HEK293 (cell line): ENCODE data around the gene ZKSCAN4.

Source experiments
- CTCF ChIA-PET: fragments of 350-600 bp; formaldehyde crosslinking; extraction: SDS; loops from one replicate; lab custom pipeline; 2021; ENCODE audit warnings: antibody characterized with exemption; lab: Yijun Ruan, JAX
- POLR2A ChIA-PET: fragments of 300-600 bp; formaldehyde crosslinking; extraction: SDS; loops from one replicate; lab custom pipeline; 2020; ENCODE audit warnings: antibody characterized with exemption, inconsistent platforms; lab: Yijun Ruan, JAX
- H3K27ac ChIP-seq: fragments of 200-500 bp; sonication (Bioruptor generic); 2 replicates; pipeline ENCODE4 v1.5.1; 2014; ENCODE audit warnings: low read depth, low read length, control low read depth, inconsistent platforms; ENCODE audit errors: extremely low read depth
- H3K36me3 ChIP-seq, 2 experiments: fragments of 200-500 bp in 1 of 2; sonication (Bioruptor generic) in 1 of 2; 1 replicate in 1 of 2; 2 replicates in 1 of 2; pipeline ENCODE4 v1.5.1; 2014 to 2017; ENCODE audit warnings: inconsistent platforms in 2 of 2, low read length in 2 of 2; ENCODE audit not compliant: control insufficient read depth in 2 of 2, insufficient read depth in 1 of 2
- H3K4me1 ChIP-seq: fragments of 200-500 bp; sonication (Bioruptor generic); 2 replicates; pipeline ENCODE4 v1.5.1; 2014; ENCODE audit warnings: mild to moderate bottlenecking, low read length, inconsistent platforms; ENCODE audit not compliant: control insufficient read depth, insufficient read depth
- H3K4me3 ChIP-seq: 2 replicates; pipeline ENCODE4 v1.5.1; 2011; ENCODE audit warnings: low read depth, mild to moderate bottlenecking, control low read depth, low read length, moderate library complexity
- H3K9me3 ChIP-seq: fragments of 200-500 bp; sonication (Bioruptor generic); 2 replicates; pipeline ENCODE4 v1.5.1; 2014; ENCODE audit warnings: low read depth, low read length, inconsistent platforms; ENCODE audit not compliant: control insufficient read depth, insufficient read depth
- CTCF ChIP-seq: fragments of 450-650 bp; formaldehyde crosslinking; IDR thresholded peaks from 2 replicates; pipeline ENCODE4 v1.5.1; 2016; ENCODE audit warnings: missing biosample characterization, missing genetic modification characterization
- HIC1 ChIP-seq: fragments of 450-650 bp; formaldehyde crosslinking; IDR thresholded peaks from 2 replicates; pipeline ENCODE4 v1.5.1; 2016; ENCODE audit warnings: missing biosample characterization, missing genetic modification characterization
- IKZF3 ChIP-seq: fragments of 450-650 bp; IDR thresholded peaks from 2 replicates; pipeline ENCODE4 v1.5.0; 2018; ENCODE audit warnings: missing biosample characterization, mild to moderate bottlenecking, missing genetic modification characterization, moderate library complexity
- KLF1 ChIP-seq: fragments of 450-650 bp; formaldehyde crosslinking; IDR thresholded peaks from 2 replicates; pipeline ENCODE4 v1.5.1; 2016; ENCODE audit warnings: missing biosample characterization, missing genetic modification characterization
- KLF10 ChIP-seq: fragments of 450-650 bp; IDR thresholded peaks from 2 replicates; pipeline ENCODE4 v1.5.1; 2018; ENCODE audit warnings: missing biosample characterization, mild to moderate bottlenecking, missing genetic modification characterization
- MYNN ChIP-seq: fragments of 450-650 bp; formaldehyde crosslinking; IDR thresholded peaks from 2 replicates; pipeline ENCODE4 v1.5.1; 2016; ENCODE audit warnings: missing biosample characterization, missing genetic modification characterization, borderline replicate concordance
- PRDM2 ChIP-seq: fragments of 450-650 bp; formaldehyde crosslinking; IDR thresholded peaks from 2 replicates; pipeline ENCODE4 v1.5.1; 2016; ENCODE audit warnings: missing biosample characterization, missing genetic modification characterization, borderline replicate concordance
- SETDB1 ChIP-seq: IDR thresholded peaks from one replicate; pipeline ENCODE4 v1.6.1; 2017; ENCODE audit warnings: mild to moderate bottlenecking, low read length, moderate library complexity, mixed read lengths; ENCODE audit not compliant: insufficient read length
- SP7 ChIP-seq: fragments of 450-650 bp; formaldehyde crosslinking; IDR thresholded peaks from 2 replicates; pipeline ENCODE4 v1.5.1; 2016; ENCODE audit warnings: missing biosample characterization, missing genetic modification characterization
- YY1 ChIP-seq: fragments of 450-650 bp; formaldehyde crosslinking; IDR thresholded peaks from 2 replicates; pipeline ENCODE4 v1.5.1; 2018; ENCODE audit warnings: missing biosample characterization, missing genetic modification characterization
- ZNF174 ChIP-seq: fragments of 450-650 bp; formaldehyde crosslinking; IDR thresholded peaks from 2 replicates; pipeline ENCODE4 v1.5.0; 2017; ENCODE audit warnings: missing biosample characterization, mild to moderate bottlenecking, missing genetic modification characterization
- ZNF211 ChIP-seq: fragments of 450-650 bp; formaldehyde crosslinking; IDR thresholded peaks from 2 replicates; pipeline ENCODE4 v1.5.1; 2016; ENCODE audit warnings: low read depth, missing biosample characterization, missing genetic modification characterization
- ZNF24 ChIP-seq: fragments of 450-650 bp; formaldehyde crosslinking; IDR thresholded peaks from 2 replicates; pipeline ENCODE4 v1.5.1; 2016; ENCODE audit warnings: missing biosample characterization, missing genetic modification characterization
- ZNF292 ChIP-seq: fragments of 450-650 bp; formaldehyde crosslinking; IDR thresholded peaks from 2 replicates; pipeline ENCODE4 v1.5.1; 2016; ENCODE audit warnings: low read depth, missing biosample characterization, missing genetic modification characterization, borderline replicate concordance
- ZNF341 ChIP-seq: fragments of 450-650 bp; formaldehyde crosslinking; IDR thresholded peaks from 2 replicates; pipeline ENCODE4; 2016; ENCODE audit warnings: low read depth, missing biosample characterization, missing genetic modification characterization
- ZNF350 ChIP-seq: fragments of 450-650 bp; formaldehyde crosslinking; IDR thresholded peaks from 2 replicates; pipeline ENCODE4 v1.5.0; 2017; ENCODE audit warnings: missing biosample characterization, mild to moderate bottlenecking, missing genetic modification characterization
- ZNF354C ChIP-seq: fragments of 450-650 bp; formaldehyde crosslinking; IDR thresholded peaks from 2 replicates; pipeline ENCODE4 v1.5.1; 2016; ENCODE audit warnings: missing biosample characterization, missing genetic modification characterization, low read depth, borderline replicate concordance
- ZNF391 ChIP-seq: fragments of 450-650 bp; formaldehyde crosslinking; IDR thresholded peaks from 2 replicates; pipeline ENCODE4 v1.5.1; 2016; ENCODE audit warnings: low read depth, missing biosample characterization, missing genetic modification characterization, borderline replicate concordance
- ZNF501 ChIP-seq: fragments of 450-650 bp; formaldehyde crosslinking; IDR thresholded peaks from 2 replicates; pipeline ENCODE4 v1.5.1; 2016; ENCODE audit warnings: missing biosample characterization, missing genetic modification characterization
- ZNF521 ChIP-seq: fragments of 450-650 bp; formaldehyde crosslinking; IDR thresholded peaks from 2 replicates; pipeline ENCODE4 v1.5.1; 2017; ENCODE audit warnings: missing biosample characterization, mild to moderate bottlenecking, missing genetic modification characterization
- ZNF558 ChIP-seq: fragments of 450-650 bp; formaldehyde crosslinking; IDR thresholded peaks from 2 replicates; pipeline ENCODE4 v1.5.1; 2016; ENCODE audit warnings: missing biosample characterization, missing genetic modification characterization
- ZNF660 ChIP-seq: fragments of 450-650 bp; IDR thresholded peaks from 2 replicates; pipeline ENCODE4 v1.5.1; 2018; ENCODE audit warnings: missing biosample characterization, mild to moderate bottlenecking, missing genetic modification characterization
- ZNF677 ChIP-seq: fragments of 450-650 bp; IDR thresholded peaks from 2 replicates; pipeline ENCODE4 v1.5.0; 2018; ENCODE audit warnings: missing biosample characterization, mild to moderate bottlenecking, missing genetic modification characterization, moderate library complexity
- ZNF692 ChIP-seq: fragments of 450-650 bp; formaldehyde crosslinking; IDR thresholded peaks from 2 replicates; pipeline ENCODE4 v1.5.1; 2016; ENCODE audit warnings: missing biosample characterization, missing genetic modification characterization
- ZNF792 ChIP-seq: fragments of 450-650 bp; formaldehyde crosslinking; IDR thresholded peaks from 2 replicates; pipeline ENCODE4 v1.5.1; 2016; ENCODE audit warnings: missing biosample characterization, missing genetic modification characterization

Gene ZKSCAN4

GRCh38 chr6:28239636-28240035 is 12.4 kb downstream of the ZKSCAN4 start:
- no peaks in the 10 kb centered on the region for H3K9me3 ChIP-seq
- peaks cover 9 to 15% of the 10 kb centered on the region in 2 experiments for H3K36me3 ChIP-seq
- CTCF ChIA-PET: interaction anchor here (0.7 kb wide), 1 partner anchor 608 kb away, joined by 3 read pairs; no protein-coding TSS in a partner anchor
- H3K4me3 ChIP-seq: no peak overlapping the region
- no peaks in the 10 kb centered on the region for H3K4me1 ChIP-seq
- TF ChIP-seq HIC1 (no peak), ZNF391 (no peak), ZNF350 (tag by site-specific recombination) (no peak), ZNF521 (no peak), ZNF341 (tag by site-specific recombination) (no peak), MYNN (no peak), IKZF3 (no peak), SETDB1 (no peak), ZNF292 (tag by site-specific recombination) (no peak), ZNF354C (no peak), KLF10 (tag by site-specific recombination) (no peak), SP7 (tag by site-specific recombination) (no peak), ZNF692 (tag by site-specific recombination) (no peak), KLF1 (tag by site-specific recombination) (no peak), ZNF792 (tag by site-specific recombination) (no peak), ZNF660 (tag by site-specific recombination) (no peak), ZNF501 (tag by site-specific recombination) (no peak)
- H3K27ac ChIP-seq: no peak overlapping the region
- POLR2A ChIA-PET: no interaction called here

GRCh38 chr6:28235912-28236452 is 16.1 kb downstream of the ZKSCAN4 start:
- no peaks in the 10 kb centered on the region for H3K4me1 ChIP-seq
- H3K9me3 ChIP-seq: no peaks in the 10 kb centered on the region
- H3K36me3 ChIP-seq: peaks cover 13 to 36% of the 10 kb centered on the region in 2 experiments
- no peak overlapping the region for H3K27ac ChIP-seq
- ChIA-PET CTCF (interaction anchor here (1.1 kb wide), 1 partner anchor 12 kb away, joined by 3 read pairs; no protein-coding TSS in a partner anchor), POLR2A (no interaction called here)
- H3K4me3 ChIP-seq: no peak overlapping the region
- TF ChIP-seq PRDM2 (tag by site-specific recombination) (no peak), ZNF677 (tag by site-specific recombination) (no peak), CTCF (no peak), ZNF211 (tag by site-specific recombination) (no peak), YY1 (tag by site-specific recombination) (no peak), ZNF24 (tag by site-specific recombination) (no peak), ZNF292 (tag by site-specific recombination) (no peak), ZNF174 (no peak), ZNF558 (tag by site-specific recombination) (no peak)
